ENCODE results near the gene SEPTIN6. TPM values are rescaled to one million over a fixed set of nuclear protein-coding genes. Genes with fewer than 3 reads are reported as not detected.

SEPTIN6 gene
- total and polyA plus RNA-seq, 2 of the 8 experiments (the other 6 are each of a cell fraction or from before 2014, with no cell fraction given): 31.0 to 42.6 TPM

- H3K23ac ChIP-seq (ENCODE audit: insufficient read length): no peak overlapping the region
- H3K36me3 ChIP-seq (ENCODE audit: control insufficient read depth in 2 of 4, insufficient read depth in 4 of 4, low read length in 3 of 4): no peaks in the 10 kb centered on the region
- POLR2A ChIA-PET (ENCODE audit: partially characterized antibody): interaction anchor here (0.8 to 1.3 kb wide), 3 partner anchors 10 to 122 kb away, joined by 3 to 4 read pairs (median 3); partner anchors contain the start of gene UBE2A
- H3K18ac ChIP-seq (ENCODE audit: extremely low read depth, low read length): no peak overlapping the region; the same call in 1 of the 2 replicates
- CTCF ChIA-PET (ENCODE audit: partially characterized antibody): interaction anchor here (0.8 to 4.6 kb wide), 8 partner anchors 12 to 86 kb away, joined by 3 to 47 read pairs (median 4); no protein-coding TSS in a partner anchor
- no peak overlapping the region for H4K8ac ChIP-seq (ENCODE audit: extremely low read depth, insufficient read depth, low read length)
- H3K14ac ChIP-seq (ENCODE audit: insufficient read length): no peak overlapping the region
- H2BK120ac ChIP-seq (replicated peaks; ENCODE audit: low read depth, low read length): no peak overlapping the region
- H4K20me1 ChIP-seq (replicated peaks in 1 of 2; ENCODE audit: control insufficient read depth in 1 of 2, insufficient read depth in 2 of 2, low read length in 2 of 2): no peaks in the 10 kb centered on the region
- H3K79me1 ChIP-seq (ENCODE audit: low read depth, low read length): no peaks in the 10 kb centered on the region; the same call in 1 of the 2 replicates
- H3K79me2 ChIP-seq (ENCODE audit: control insufficient read depth in 1 of 2, insufficient read depth in 2 of 2, low read length in 2 of 2): peaks cover 0 to 12% of the 10 kb centered on the region in 2 experiments; a peak in 2 of 4 replicates
- no peak overlapping the region for H3K9ac ChIP-seq (replicated peaks in 1 of 4; ENCODE audit: extremely low read depth in 1 of 4, low read depth in 3 of 4, low read length in 3 of 4)
- H3K27ac ChIP-seq (ENCODE audit: low read depth, low read length): no peak overlapping the region
- no peak overlapping the region for H2BK5ac ChIP-seq (ENCODE audit: low read depth, low read length)
- H3K27me3 ChIP-seq (replicated peaks in 1 of 4; ENCODE audit: control insufficient read depth in 3 of 4, extremely low read depth in 1 of 4, insufficient read depth in 3 of 4, low read length in 3 of 4): peaks cover 0 to 10% (median 8%) of the 10 kb centered on the region in 4 experiments; a peak in 3 of 7 replicates
- H2AK5ac ChIP-seq (ENCODE audit: low read depth, low read length): no peak overlapping the region
- H3K4me3 ChIP-seq (ENCODE audit: extremely low read depth in 1 of 4, insufficient read depth in 2 of 4, low read depth in 3 of 4, low read length in 4 of 4): peak overlapping the region in 1 of 4 experiments; percentile 81; a peak in 2 of 8 replicates
- no peak overlapping the region for H4K5ac ChIP-seq (ENCODE audit: insufficient read length, low read depth, low read length)
- no peaks in the 10 kb centered on the region for H3K9me3 ChIP-seq (ENCODE audit: insufficient read depth in 2 of 2, low read depth in 1 of 2, low read length in 1 of 2)
- no peak overlapping the region for H2BK15ac ChIP-seq (ENCODE audit: low read length)
- H3K4ac ChIP-seq (replicated peaks; ENCODE audit: insufficient read length, low read depth, low read length): no peak overlapping the region
- peak overlapping the region; percentile 88 to 89 for H3K4me2 ChIP-seq (ENCODE audit: insufficient read depth in 1 of 2, low read depth in 2 of 2, low read length in 2 of 2)
- peaks cover 8 to 23% (median 15%) of the 10 kb centered on the region in 4 experiments for H3K4me1 ChIP-seq (replicated peaks in 1 of 4; ENCODE audit: control insufficient read depth in 3 of 4, insufficient read depth in 4 of 4, low read length in 3 of 4)
- WGBS, 2 experiments (ENCODE audit: extremely low coverage in 1 of 2, insufficient coverage in 1 of 2, insufficient read length in 1 of 2, insufficient replicate concordance in 2 of 2, low coverage in 1 of 2, low lambda C conversion rate in 2 of 2, missing lambda C conversion rate in 1 of 2): 86% methylated on average over 9 of the region's 12 CpGs; no CpG with 5 or more reads in 1 of the 2 experiments
- H2BK20ac ChIP-seq (ENCODE audit: low read length): no peak overlapping the region
- H3K23me2 ChIP-seq (ENCODE audit: low read depth, low read length): peaks cover 9% of the 10 kb centered on the region; the same call in 1 of the 2 replicates
- no peak overlapping the region for H2AFZ ChIP-seq (ENCODE audit: low read length)
- H3K56ac ChIP-seq (replicated peaks; ENCODE audit: insufficient read length, low read depth, low read length): no peak overlapping the region
- FAIRE-seq (no peak), DNase-seq (ENCODE audit: low read depth in 1 of 2, low spot score in 2 of 2) (no peak)
- H4K91ac ChIP-seq (replicated peaks; ENCODE audit: insufficient read length, low read length): no peak overlapping the region
- H2BK12ac ChIP-seq (ENCODE audit: low read depth, low read length): no peak overlapping the region
- TF ChIP-seq ZNF274 (IDR thresholded peaks at IDR 0.05; ENCODE audit: borderline replicate concordance, extremely low read depth, low read length) (no peak), E2F6 (IDR thresholded peaks at IDR 0.05) (no peak), CEBPB (IDR thresholded peaks at IDR 0.05; ENCODE audit: low read depth, low read length) (no peak), EZH2 (IDR thresholded peaks at IDR 0.05; ENCODE audit: low read depth, low read length, severe bottlenecking) (no peak), SIN3A (conservative IDR thresholded peaks at IDR 0.05 in 1 of 2, IDR thresholded peaks at IDR 0.05 in 1 of 2; ENCODE audit: low read depth in 1 of 2, low read length in 2 of 2) (no peak), YY1 (IDR thresholded peaks at IDR 0.05; ENCODE audit: low read depth, low read length) (no peak), KDM4A (IDR thresholded peaks at IDR 0.05; ENCODE audit: low read depth, low read length, severe bottlenecking) (no peak), BCL11A (IDR thresholded peaks at IDR 0.05; ENCODE audit: low read depth in 2 of 2, low read length in 2 of 2) (no peak), JUND (IDR thresholded peaks at IDR 0.05; ENCODE audit: low read length) (no peak), POU5F1 (IDR thresholded peaks at IDR 0.05; ENCODE audit: low read depth, low read length) (no peak), MAFK (IDR thresholded peaks at IDR 0.05; ENCODE audit: low read depth, low read length) (no peak), TBP (IDR thresholded peaks at IDR 0.05; ENCODE audit: low read depth, low read length) (no peak)
Observed at GRCh38 chrX:119695535-119696050, 2.6 kb upstream of the SEPTIN6 start.
